Activated CD4-positive, alpha-beta T cell treated with anti-CD3 and anti-CD28 coated beads, Interleukin-2, Interleukin-4, amounts not matched to agents 100 ng/mL and 50 ng/mL, durations not matched to agents 16 hours and 8 hours (primary cell): Measurements from ENCODE around the gene ARHGEF7.
"Not testable (repeated sequence)": the region's sequence is repeated elsewhere in the genome, so short reads cannot be mapped to it uniquely, and the experiment has no call there.

Source experiments
- DNase-seq: peaks from one replicate; pipeline ENCODE4 v3.0.0-alpha.2; 2020; ENCODE audit warnings: low spot score

ARHGEF7 gene, protein sequence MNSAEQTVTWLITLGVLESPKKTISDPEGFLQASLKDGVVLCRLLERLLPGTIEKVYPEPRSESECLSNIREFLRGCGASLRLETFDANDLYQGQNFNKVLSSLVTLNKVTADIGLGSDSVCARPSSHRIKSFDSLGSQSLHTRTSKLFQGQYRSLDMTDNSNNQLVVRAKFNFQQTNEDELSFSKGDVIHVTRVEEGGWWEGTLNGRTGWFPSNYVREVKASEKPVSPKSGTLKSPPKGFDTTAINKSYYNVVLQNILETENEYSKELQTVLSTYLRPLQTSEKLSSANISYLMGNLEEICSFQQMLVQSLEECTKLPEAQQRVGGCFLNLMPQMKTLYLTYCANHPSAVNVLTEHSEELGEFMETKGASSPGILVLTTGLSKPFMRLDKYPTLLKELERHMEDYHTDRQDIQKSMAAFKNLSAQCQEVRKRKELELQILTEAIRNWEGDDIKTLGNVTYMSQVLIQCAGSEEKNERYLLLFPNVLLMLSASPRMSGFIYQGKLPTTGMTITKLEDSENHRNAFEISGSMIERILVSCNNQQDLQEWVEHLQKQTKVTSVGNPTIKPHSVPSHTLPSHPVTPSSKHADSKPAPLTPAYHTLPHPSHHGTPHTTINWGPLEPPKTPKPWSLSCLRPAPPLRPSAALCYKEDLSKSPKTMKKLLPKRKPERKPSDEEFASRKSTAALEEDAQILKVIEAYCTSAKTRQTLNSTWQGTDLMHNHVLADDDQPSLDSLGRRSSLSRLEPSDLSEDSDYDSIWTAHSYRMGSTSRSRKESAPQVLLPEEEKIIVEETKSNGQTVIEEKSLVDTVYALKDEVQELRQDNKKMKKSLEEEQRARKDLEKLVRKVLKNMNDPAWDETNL

GRCh38 chr13:111115061-111115964 is at the start of gene ARHGEF7:
Gene ARHGEF7, plus strand, starts transcription at chr13:111115310. Its CDS starts 217 bp downstream, at chr13:111115527.
- no peak for DNase-seq

DNA sequence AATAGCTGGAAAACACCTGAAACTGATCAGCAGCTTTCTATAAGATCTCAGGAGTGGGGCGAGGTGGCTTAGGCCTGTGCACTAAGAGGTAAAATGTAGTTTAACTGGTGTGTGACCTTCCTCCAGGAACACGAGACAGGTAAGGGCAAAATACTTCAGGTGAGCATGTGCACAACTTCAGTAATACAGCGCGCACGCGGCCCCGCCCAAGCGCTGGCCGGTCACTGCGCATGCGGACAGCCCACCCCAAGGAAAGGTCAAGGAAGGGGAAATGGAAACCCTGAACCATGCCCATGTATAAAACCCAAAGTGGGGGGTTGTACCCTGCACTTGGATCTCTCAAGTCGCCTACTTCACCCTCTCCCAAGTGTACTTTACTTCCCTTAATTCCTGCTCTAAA is 49.4 kb upstream of the ARHGEF7 start:
- DNase-seq, result no peak

DNA sequence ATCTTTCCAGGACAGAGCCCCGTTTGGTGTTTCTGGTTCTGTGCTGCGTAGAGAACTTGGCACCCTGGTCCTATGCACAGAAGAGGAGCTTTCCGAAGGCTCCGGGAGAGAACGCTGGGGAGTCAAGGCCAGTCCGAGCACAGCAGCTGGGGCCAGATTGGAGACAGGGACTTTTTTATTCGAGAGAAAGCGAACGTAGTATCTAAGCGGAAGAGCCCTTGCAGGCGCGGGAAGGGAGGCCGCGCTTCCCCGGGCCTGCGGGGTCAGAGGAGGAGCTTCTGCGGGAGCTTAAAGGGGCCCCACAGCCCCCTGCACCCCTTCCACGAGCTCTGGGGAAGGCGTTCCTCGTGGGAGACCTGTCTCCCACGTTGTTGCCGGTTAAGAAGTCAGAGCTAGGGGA is 48.6 kb upstream of the ARHGEF7 start:
- DNase-seq, result no peak

GRCh38 chr13:111068009-111068350 is 47.1 kb upstream of the ARHGEF7 start:
- no peak for DNase-seq

GRCh38 chr13:111071120-111071519 is 44.0 kb upstream of the ARHGEF7 start:
- peak; percentile 18 for DNase-seq

GRCh38 chr13:111071526-111071925 is 43.6 kb upstream of the ARHGEF7 start:
- DNase-seq, result not testable (repeated sequence)

DNA sequence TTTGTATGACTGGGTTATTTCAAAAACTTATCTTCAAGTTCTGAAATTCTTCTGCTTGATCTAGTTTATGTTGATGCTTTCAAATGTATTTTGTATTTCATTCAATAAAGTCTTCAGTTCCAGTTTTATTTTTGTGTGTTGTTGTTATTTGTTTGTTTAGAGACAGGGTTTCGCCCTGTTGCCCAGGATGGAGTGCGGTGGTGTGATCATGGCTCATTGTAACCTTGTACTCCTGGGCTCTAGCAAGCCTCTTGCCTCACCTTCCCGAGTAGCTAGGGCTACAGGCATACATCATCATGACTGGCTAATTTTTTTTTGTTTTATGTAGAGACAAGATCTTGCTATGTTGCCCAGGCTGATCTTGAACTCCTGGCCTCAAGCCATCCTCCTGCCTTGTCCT is 40.3 kb upstream of the ARHGEF7 start:
- no peak for DNase-seq

DNA sequence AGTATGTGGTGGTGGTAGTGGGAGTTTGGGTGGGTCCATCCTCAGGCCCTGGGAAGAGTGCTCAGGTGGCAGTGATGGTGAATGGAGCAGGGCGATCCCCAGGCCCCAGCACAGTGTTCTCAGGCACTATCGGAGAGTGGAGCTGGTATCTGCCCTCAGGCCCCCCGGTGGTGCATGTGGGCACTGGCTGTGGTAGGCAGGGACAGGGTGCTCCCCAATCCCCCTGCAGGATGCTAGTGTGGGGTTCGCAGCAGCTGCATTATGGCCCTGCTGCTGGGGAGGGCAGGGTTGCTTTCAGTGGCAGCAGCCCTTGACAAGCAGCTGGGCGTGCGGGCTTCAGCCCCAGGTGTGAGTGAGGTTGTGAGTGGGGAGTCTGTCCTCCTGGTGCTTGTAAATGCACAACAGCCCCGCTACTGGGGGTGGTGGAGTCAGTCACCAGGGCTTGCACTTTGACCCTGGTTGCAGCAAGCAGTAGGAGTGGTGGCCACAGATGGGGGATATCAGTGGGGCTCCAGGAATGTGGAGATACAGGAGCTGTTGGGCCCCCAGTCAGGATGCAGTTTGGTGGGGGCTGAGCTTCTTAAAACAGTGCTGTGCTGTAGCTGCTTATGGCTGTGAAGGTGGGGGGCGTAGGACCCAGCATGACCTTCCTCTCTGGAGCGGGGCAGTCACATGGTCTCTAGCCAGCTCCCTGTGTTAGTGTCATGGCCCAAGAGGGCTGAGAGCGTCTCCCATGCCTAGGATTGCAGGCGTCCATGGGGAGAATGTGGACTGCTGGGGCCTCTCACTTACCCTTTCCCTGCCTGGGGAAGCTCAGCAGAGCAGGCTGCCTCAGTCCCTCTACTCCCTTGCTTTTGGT is 38.7 kb upstream of the ARHGEF7 start:
- DNase-seq, result no peak

GRCh38 chr13:111079375-111079774 is 35.7 kb upstream of the ARHGEF7 start:
- no peak for DNase-seq

- no peak for DNase-seq
Measured at GRCh38 chr13:111080642-111081041, 34.5 kb upstream of the ARHGEF7 start.

DNA sequence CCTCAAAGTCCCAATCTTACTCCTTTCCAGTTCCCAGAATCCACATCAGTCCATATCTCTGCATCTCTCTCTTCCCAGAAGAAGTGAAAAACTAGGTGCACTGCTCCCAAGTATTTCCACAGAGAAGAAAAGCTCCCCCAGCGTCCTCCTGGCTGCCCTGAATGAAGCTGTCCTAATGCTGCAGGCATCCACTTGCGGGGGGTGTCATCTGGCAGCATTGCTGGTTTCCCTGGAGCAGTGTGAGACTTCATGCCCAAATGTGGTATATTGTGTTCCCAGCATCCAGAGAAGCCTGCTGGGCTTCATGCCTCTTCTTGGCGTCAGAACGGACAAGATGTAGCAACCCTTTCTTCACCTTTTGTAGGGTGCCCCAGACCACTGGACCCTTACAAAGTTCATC is 32.9 kb upstream of the ARHGEF7 start:
- DNase-seq, result no peak

- DNase-seq, result not testable (repeated sequence)
Measured at GRCh38 chr13:111082769-111083168, 32.3 kb upstream of the ARHGEF7 start.

DNA sequence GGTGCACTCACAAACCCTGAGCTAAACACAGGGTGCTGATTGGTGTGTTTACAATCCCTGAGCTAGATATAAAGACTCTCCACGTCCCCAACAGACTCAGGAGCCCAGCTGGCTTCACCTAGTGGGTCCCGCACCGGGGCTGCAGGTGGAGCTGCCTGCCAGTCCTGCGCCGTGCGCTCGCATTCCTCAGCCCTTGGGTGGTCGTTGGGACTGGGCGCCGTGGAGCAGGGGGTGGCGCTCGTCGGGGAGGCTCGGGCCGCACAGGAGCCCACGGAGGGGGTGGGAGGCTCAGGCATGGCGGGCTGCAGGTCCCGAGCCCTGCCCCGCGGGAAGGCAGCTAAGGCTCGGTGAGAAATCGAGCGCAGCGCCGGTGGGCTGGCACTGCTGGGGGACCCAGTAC is 31.4 kb upstream of the ARHGEF7 start:
- not testable (repeated sequence) for DNase-seq

DNA sequence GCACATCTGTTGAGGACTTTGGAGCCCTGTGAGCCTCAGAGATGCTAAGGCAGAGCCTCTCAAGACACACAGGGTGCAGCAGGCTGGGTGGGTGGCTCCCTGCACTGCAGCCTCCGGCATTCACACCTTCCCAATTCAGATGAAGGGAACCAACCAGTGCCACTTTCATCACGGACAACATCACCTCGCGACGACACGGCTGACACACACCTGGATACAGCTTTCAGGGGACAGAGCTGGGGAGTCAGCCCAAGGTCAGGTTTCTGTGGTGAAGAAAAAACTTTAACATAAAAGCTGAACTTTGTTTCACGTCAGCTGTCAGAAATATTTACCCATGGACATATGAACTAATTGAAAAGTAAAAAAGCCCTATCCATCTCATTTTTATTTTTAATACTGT is 24.9 kb upstream of the ARHGEF7 start:
- no peak for DNase-seq

- DNase-seq, result no peak
Measured at GRCh38 chr13:111092685-111093084, 22.4 kb upstream of the ARHGEF7 start.

GRCh38 chr13:111093136-111093535 is 22.0 kb upstream of the ARHGEF7 start:
- DNase-seq, result no peak

DNA sequence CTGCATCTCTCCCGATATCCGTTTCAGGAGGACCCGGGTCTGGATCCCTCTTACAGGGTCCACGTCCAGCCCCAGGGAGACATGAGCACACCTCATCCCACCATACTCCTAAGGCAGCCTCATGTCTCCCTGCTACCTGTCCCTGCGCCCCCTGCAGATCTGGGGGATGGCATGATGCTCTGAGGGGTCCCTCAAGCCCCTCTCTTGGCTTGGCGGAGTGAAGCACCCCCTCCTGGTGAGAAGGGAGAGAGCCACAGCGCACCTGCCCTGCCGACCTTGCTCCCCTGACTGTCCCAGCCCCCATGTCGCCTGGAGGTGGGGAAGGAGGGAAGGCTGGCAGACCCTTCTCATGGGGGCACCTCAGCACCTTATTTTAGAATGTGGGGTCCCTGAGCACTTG is 21.5 kb upstream of the ARHGEF7 start:
- no peak for DNase-seq

DNA sequence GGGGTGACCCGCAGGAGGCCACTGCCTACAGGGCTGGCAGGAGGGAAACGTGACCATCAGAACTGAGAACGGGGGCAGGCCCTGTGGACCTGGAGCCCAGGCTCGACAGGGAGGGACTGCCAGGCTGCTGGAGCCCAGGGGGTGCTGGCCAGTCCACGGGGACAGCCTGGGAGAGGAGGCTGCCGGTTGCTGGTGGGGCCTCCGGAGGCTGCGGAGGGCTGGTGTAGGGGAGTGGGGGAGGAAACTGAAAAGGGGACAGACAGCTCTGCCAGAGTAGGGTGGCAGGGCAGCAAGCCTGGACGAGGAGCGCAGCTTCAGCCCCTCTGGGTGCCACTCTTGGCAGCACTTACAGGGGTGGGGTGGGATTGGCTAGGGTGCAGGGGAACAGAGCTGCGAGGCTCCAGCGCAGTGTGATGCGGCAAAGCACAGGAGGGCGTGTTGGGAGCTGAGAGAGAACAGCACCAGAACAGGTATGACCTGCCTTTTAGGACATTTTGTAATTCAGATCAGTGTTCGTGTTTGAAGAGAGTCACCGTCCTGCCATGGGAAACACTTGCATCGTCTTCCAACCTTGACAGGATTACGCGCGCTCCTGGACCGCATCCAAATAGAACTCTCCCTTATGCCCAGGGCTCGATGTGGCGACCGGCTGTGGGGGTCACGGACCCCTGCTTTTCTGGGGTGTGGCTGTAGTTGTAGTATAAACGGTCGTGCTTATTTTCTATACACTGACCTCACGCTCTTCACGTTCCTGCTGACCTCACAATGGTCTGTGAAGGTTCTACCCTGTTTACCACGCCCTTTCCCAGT is 19.9 kb upstream of the ARHGEF7 start:
- no peak for DNase-seq

DNA sequence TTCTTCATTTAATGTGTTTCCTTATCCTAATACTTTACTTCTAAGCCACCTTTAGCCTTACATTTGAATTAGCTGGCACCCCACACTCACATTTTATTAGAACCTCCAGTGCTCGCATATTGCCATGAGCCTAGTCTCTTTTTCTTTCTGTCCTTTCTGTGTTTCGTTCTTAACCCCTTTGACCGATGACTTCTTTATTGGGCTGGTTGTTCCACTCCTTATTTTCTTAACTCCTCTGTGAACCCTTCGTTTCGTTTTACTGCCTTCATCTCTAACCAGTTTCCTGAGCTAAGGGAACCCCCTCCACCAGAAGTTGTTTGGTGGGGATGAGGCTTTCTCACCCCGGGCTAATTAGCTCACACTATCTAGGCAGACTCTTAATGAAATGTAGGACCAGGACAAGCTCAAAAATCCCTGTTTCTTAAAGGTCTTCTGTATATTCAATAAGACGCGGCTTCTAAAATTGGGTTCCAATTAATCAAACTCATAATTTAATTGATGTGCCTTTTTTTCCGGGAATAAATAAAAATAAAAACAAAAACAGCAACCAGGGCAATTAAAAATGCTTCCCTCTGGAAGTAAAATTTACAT is 19.1 kb upstream of the ARHGEF7 start:
- no peak for DNase-seq

- no peak for DNase-seq
Measured at GRCh38 chr13:111099290-111099689, 15.8 kb upstream of the ARHGEF7 start.
